AG04449 (cell line): ENCODE measurements around the gene CYTIP.

Experiments used
- CTCF ChIA-PET: fragments of 350-600 bp; formaldehyde crosslinking; extraction: SDS; loops from one replicate; lab custom pipeline; 2021; ENCODE audit warnings: antibody characterized with exemption; lab: Yijun Ruan, JAX
- POLR2A ChIA-PET: fragments of 400-600, 350-600 bp; formaldehyde crosslinking; extraction: SDS; loops from one replicate; lab custom pipeline; 2020; ENCODE audit warnings: antibody characterized with exemption, inconsistent platforms; lab: Yijun Ruan, JAX
- DNase-seq: peaks from one replicate; pipeline ENCODE4 v3.0.0-alpha.2; 2010; ENCODE audit warnings: low read depth, low spot score
- H3K4me3 ChIP-seq: 2 replicates; pipeline ENCODE4 v1.5.1; 2011; ENCODE audit warnings: low read depth, mild to moderate bottlenecking, control low read depth, low read length
- TF ChIP-seq, protein P1 (sequence below): IDR thresholded peaks from one replicate; pipeline ENCODE4 v1.5.1; 2011; ENCODE audit warnings: mild to moderate bottlenecking, moderate library complexity, low read length, control low read depth, inconsistent platforms; ENCODE audit not compliant: insufficient read depth; ENCODE audit errors: missing control alignments

CYTIP gene

GRCh38 chr2:157426477-157426994 lies 17.4 kb downstream of the CYTIP start:
- CTCF ChIA-PET, result no interaction called here
- POLR2A ChIA-PET, result no interaction called here
- H3K4me3 ChIP-seq, result no peak overlapping the region
- TF ChIP-seq, protein P1, sequence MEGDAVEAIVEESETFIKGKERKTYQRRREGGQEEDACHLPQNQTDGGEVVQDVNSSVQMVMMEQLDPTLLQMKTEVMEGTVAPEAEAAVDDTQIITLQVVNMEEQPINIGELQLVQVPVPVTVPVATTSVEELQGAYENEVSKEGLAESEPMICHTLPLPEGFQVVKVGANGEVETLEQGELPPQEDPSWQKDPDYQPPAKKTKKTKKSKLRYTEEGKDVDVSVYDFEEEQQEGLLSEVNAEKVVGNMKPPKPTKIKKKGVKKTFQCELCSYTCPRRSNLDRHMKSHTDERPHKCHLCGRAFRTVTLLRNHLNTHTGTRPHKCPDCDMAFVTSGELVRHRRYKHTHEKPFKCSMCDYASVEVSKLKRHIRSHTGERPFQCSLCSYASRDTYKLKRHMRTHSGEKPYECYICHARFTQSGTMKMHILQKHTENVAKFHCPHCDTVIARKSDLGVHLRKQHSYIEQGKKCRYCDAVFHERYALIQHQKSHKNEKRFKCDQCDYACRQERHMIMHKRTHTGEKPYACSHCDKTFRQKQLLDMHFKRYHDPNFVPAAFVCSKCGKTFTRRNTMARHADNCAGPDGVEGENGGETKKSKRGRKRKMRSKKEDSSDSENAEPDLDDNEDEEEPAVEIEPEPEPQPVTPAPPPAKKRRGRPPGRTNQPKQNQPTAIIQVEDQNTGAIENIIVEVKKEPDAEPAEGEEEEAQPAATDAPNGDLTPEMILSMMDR, result no peak
- DNase-seq, result no peak

- CTCF ChIA-PET, result interaction anchor here (0.9 kb wide), 1 partner anchor 97 kb away, joined by 3 read pairs; no protein-coding TSS in a partner anchor
- no peak overlapping the region for H3K4me3 ChIP-seq
- no peak for DNase-seq
- POLR2A ChIA-PET, result no interaction called here
- TF ChIP-seq, protein P1, result no peak
Observed at GRCh38 chr2:157424374-157424773, 19.5 kb downstream of the CYTIP start.

GRCh38 chr2:157421964-157422363 lies 21.9 kb downstream of the CYTIP start:
- ChIA-PET CTCF (no interaction called here), POLR2A (no interaction called here)
- H3K4me3 ChIP-seq, result no peak overlapping the region
- TF ChIP-seq, protein P1, result no peak
- DNase-seq, result no peak

GRCh38 chr2:157421331-157421944 lies 22.5 kb downstream of the CYTIP start:
- CTCF ChIA-PET, result no interaction called here
- POLR2A ChIA-PET, result no interaction called here
- DNase-seq, result no peak
- TF ChIP-seq, protein P1, result no peak
- H3K4me3 ChIP-seq, result no peak overlapping the region

- DNase-seq, result no peak
- TF ChIP-seq, protein P1, result no peak
- H3K4me3 ChIP-seq, result no peak overlapping the region
- ChIA-PET CTCF (no interaction called here), POLR2A (no interaction called here)
Observed at GRCh38 chr2:157420771-157421323, 23.0 kb downstream of the CYTIP start.

DNA sequence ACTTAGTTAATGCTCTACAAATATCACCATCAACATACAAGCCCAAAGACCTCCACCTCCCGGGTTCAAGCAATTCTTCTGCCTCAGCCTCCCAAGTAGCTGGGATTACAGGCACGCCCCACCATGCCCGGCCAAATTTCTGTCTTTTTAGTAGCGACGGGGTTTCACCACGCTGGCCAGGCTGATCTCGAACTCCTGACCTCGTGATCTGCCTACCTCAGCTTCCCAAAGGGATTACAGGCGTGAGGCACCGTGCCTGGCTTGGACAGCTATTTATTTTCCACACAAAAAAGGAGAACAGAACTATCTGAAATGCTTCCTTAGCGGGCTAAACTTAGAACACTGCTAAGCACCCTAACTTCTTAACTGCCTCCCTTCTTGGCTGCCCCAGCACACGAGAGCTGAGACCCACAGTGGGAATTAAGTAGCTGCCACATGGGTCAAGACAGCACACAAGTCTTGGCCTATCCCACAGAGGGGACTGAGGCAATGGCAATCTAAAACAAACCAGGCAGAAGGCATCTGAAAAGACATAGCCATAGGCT lies 24.8 kb downstream of the CYTIP start:
- TF ChIP-seq, protein P1, result no peak

More for the DNA sequence above, 24.8 kb downstream of the CYTIP start:
- POLR2A ChIA-PET, result no interaction called here
- no peak for DNase-seq
- CTCF ChIA-PET, result interaction anchor here (2.0 kb wide), 1 partner anchor 117 kb away, joined by 8 read pairs; no protein-coding TSS in a partner anchor
- H3K4me3 ChIP-seq, result no peak overlapping the region
